GM19025 (cell line): Measurements from ENCODE around the gene PHF11.
"Not testable (repeated sequence)": the region's sequence is repeated elsewhere in the genome, so short reads cannot be mapped to it uniquely, and the experiment has no call there.

Experiments used
- ATAC-seq: cut with Tn5 transposase; IDR thresholded peaks from one replicate; pipeline ENCODE4 v1.9.1; 2021; ENCODE audit warnings: mild to moderate bottlenecking, low read depth, moderate library complexity; ENCODE audit not compliant: unreplicated experiment

Gene PHF11

GRCh38 chr13:49540552-49540951 lies 44.8 kb downstream of the PHF11 start:
- no peak for ATAC-seq

- ATAC-seq, result no peak
Measured at GRCh38 chr13:49543656-49544055, 47.9 kb downstream of the PHF11 start.

GRCh38 chr13:49545661-49546060 lies 49.9 kb downstream of the PHF11 start:
- no peak for ATAC-seq

GRCh38 chr13:49546561-49546960 lies 50.8 kb downstream of the PHF11 start:
- no peak for ATAC-seq

- no peak for ATAC-seq
Measured at GRCh38 chr13:49549289-49549688, 53.5 kb downstream of the PHF11 start.

GRCh38 chr13:49550942-49551644 lies 55.3 kb downstream of the PHF11 start:
- no peak for ATAC-seq

GRCh38 chr13:49553888-49554287 lies 58.1 kb downstream of the PHF11 start:
- no peak for ATAC-seq

- no peak for ATAC-seq
Measured at GRCh38 chr13:49554387-49554786, 58.6 kb downstream of the PHF11 start.

GRCh38 chr13:49559006-49559405 lies 63.3 kb downstream of the PHF11 start:
- no peak for ATAC-seq

GRCh38 chr13:49560270-49561061 lies 64.7 kb downstream of the PHF11 start:
- ATAC-seq, result no peak

GRCh38 chr13:49561062-49561410 lies 65.3 kb downstream of the PHF11 start:
- no peak for ATAC-seq

GRCh38 chr13:49563516-49563915 lies 67.8 kb downstream of the PHF11 start:
- ATAC-seq, result no peak

GRCh38 chr13:49565461-49565860 lies 69.7 kb downstream of the PHF11 start:
- not testable (repeated sequence) for ATAC-seq

GRCh38 chr13:49566461-49566860 lies 70.7 kb downstream of the PHF11 start:
- ATAC-seq, result no peak

- ATAC-seq, result no peak
Measured at GRCh38 chr13:49567491-49567890, 71.7 kb downstream of the PHF11 start.

- no peak for ATAC-seq
Measured at GRCh38 chr13:49569993-49570689, 74.4 kb downstream of the PHF11 start.

GRCh38 chr13:49571299-49572240 lies 75.8 kb downstream of the PHF11 start:
- ATAC-seq, result no peak
